22Rv1 (cell line): ENCODE data around the gene TMPRSS4.

Experiments
- H3K27ac ChIP-seq: fragments of 450-650 bp; 2 replicates; pipeline ENCODE4 v1.5.1; 2017
- CTCF ChIP-seq: fragments of 450-650 bp; IDR thresholded peaks from 2 replicates; pipeline ENCODE4 v1.5.1; 2017; ENCODE audit warnings: mild to moderate bottlenecking
- ZFX ChIP-seq: fragments of 450-650 bp; IDR thresholded peaks from 2 replicates; pipeline ENCODE4 v1.6.1; 2017; ENCODE audit warnings: antibody characterized with exemption, borderline replicate concordance

TMPRSS4 gene

GRCh38 chr11:118074091-118074685, 2.7 kb upstream of the TMPRSS4 start:
- TF ChIP-seq ZFX (no peak), CTCF (no peak)
- H3K27ac ChIP-seq: no peak overlapping the region

- H3K27ac ChIP-seq: no peak overlapping the region
- no peak for TF ChIP-seq ZFX
- no peak for TF ChIP-seq CTCF
Measured at GRCh38 chr11:118074785-118075184, 2.1 kb upstream of the TMPRSS4 start.

GRCh38 chr11:118078911-118079411, 2.1 kb downstream of the TMPRSS4 start:
- H3K27ac ChIP-seq: no peak overlapping the region
- TF ChIP-seq ZFX (no peak), CTCF (no peak)

GRCh38 chr11:118079491-118079890, 2.6 kb downstream of the TMPRSS4 start:
- H3K27ac ChIP-seq: no peak overlapping the region
- TF ChIP-seq CTCF (no peak), ZFX (no peak)

- no peak for TF ChIP-seq ZFX
- H3K27ac ChIP-seq: no peak overlapping the region
Measured at GRCh38 chr11:118080296-118080695, 3.4 kb downstream of the TMPRSS4 start.

DNA sequence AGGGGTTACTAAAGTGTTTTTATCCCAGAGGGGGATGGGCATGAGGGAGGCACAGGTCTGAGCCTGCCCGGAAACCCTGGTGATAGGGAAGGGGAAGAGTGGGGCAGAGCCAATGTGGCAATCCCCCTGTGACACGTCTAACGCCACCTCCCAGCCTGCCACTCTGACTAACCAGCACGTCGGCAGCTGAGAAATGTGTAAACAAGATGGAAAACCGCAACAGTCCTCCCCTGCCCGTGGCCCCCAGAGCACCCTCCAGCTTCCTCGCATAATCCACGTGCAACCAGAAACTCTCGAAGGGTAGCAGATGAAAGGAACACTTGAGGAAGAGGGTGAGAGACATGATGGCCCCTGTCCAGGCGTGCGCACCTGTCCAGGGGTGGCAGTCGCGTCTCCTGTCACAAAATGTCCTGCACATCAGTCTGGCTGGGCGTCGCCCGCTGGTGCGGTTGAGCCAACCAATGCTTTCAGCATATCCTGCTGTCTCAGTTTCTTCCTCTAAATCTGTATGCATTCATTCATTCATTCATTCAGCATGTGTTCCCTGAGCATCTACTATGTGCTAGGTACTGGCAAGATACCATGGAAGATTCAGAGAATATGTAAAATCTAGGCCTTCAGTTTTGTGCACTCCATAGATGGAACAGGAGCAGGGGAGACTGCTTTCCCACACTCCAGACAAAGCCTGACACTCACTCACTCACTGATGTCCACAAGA, 4.5 kb downstream of the TMPRSS4 start:
- TF ChIP-seq ZFX (no peak), CTCF (no peak)
- H3K27ac ChIP-seq: no peak overlapping the region

DNA sequence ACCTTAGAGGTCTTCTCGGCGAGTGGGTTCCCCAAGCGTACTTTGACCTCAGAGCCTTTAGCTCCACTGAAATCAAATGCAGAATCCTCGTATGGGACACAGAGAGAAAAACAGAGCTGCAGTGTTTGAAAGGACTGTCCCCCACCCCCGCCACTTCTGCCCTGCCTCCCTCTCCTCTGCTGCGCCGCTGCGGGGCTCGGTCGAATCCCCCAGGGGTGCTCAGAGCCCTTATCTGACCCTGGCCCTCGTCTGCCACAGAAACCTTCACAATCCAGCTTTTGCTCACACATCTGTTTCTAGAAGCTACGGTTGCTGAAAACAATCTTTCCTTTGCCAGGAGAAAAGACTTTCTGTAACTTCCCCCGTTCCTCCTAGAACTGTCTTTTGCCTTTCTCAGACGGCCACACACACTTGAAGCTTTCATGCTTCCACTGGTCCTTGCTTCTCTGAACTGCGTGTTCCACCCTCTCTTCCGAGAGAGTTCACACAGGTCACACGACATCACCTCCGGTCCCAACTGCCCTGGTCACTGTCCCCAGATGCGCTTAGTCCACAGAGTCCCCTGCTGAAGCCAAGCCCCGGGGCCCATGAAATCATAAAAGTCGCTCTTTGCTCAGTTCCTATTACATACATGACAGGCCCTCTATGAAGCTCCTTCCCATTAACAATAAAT, 6.1 kb downstream of the TMPRSS4 start:
- H3K27ac ChIP-seq: no peak overlapping the region
- TF ChIP-seq ZFX: no peak
- no peak for TF ChIP-seq CTCF
